Measurements from ENCODE around the gene CDC27.
"Not testable (repeated sequence)": the region's sequence is repeated elsewhere in the genome, so short reads cannot be mapped to it uniquely, and the experiment has no call there.

CDC27 gene, protein sequence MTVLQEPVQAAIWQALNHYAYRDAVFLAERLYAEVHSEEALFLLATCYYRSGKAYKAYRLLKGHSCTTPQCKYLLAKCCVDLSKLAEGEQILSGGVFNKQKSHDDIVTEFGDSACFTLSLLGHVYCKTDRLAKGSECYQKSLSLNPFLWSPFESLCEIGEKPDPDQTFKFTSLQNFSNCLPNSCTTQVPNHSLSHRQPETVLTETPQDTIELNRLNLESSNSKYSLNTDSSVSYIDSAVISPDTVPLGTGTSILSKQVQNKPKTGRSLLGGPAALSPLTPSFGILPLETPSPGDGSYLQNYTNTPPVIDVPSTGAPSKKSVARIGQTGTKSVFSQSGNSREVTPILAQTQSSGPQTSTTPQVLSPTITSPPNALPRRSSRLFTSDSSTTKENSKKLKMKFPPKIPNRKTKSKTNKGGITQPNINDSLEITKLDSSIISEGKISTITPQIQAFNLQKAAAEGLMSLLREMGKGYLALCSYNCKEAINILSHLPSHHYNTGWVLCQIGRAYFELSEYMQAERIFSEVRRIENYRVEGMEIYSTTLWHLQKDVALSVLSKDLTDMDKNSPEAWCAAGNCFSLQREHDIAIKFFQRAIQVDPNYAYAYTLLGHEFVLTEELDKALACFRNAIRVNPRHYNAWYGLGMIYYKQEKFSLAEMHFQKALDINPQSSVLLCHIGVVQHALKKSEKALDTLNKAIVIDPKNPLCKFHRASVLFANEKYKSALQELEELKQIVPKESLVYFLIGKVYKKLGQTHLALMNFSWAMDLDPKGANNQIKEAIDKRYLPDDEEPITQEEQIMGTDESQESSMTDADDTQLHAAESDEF

GRCh38 chr17:47188876-47189731 is at the start of gene CDC27:
Gene CDC27, minus strand, starts transcription at chr17:47189295. Its CDS starts 123 bp downstream, at chr17:47189172.
- DNase-seq (ENCODE audit: low read depth in 2 of 2): peak; percentile 100

GRCh38 chr17:47238321-47239010 is 49.4 kb upstream of the CDC27 start:
- no peak for DNase-seq (ENCODE audit: low read depth in 2 of 2)

GRCh38 chr17:47237841-47238240 is 48.7 kb upstream of the CDC27 start:
- no peak for DNase-seq (ENCODE audit: low read depth in 2 of 2)

GRCh38 chr17:47235923-47236322 is 46.8 kb upstream of the CDC27 start:
- DNase-seq (ENCODE audit: low read depth in 2 of 2): no peak

GRCh38 chr17:47235506-47235905 is 46.4 kb upstream of the CDC27 start:
- DNase-seq (ENCODE audit: low read depth in 2 of 2): no peak

DNA sequence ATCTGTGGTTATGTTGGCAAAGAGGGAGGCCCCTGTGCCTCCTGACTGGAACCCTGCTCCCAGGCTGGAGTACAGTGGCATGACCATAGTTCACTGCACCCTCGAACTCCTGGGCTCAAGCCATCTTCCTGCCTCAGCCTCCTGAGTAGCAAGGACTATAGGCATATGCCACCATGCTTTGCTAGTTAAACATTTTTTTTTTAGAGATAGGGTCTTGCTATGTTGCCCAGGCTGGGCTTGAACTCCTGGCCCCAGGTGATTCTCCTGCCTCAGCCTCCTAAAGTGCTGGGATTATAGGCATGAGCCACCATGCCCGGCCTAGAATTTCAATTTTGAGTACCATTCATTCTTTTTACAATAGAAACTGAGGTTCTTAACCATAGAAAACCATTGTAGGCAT is 43.4 kb upstream of the CDC27 start:
- DNase-seq (ENCODE audit: low read depth in 2 of 2): no peak

- DNase-seq (ENCODE audit: low read depth in 2 of 2): no peak
These were observed 42.8 kb upstream of the CDC27 start for GRCh38 chr17:47231866-47232265.

GRCh38 chr17:47231334-47231733 is 42.2 kb upstream of the CDC27 start:
- DNase-seq (ENCODE audit: low read depth in 2 of 2): no peak

DNA sequence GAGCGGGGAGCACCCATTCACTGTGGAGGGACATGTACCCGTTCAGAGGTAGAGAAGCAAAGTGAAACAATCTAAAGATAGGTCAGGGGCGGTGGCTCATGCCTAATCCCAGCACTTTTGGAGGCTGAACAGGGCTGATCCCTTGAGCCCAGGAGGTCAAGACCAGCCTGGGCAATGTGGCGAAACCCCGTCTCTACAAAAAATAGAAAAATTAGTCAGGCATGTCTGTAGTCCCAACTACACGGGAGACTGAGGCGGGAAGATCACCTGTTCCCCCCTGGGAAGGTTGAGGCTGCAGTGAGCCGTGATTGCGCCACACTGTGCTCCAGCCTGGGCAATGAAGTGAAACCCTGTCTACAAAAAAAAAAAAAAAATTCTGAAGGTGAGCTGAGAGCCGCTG is 41.8 kb upstream of the CDC27 start:
- DNase-seq (ENCODE audit: low read depth in 2 of 2): no peak

- DNase-seq (ENCODE audit: low read depth in 2 of 2): peak; percentile 24 to 58
These were observed 40.7 kb upstream of the CDC27 start for GRCh38 chr17:47229535-47230443.

- no peak for DNase-seq (ENCODE audit: low read depth in 2 of 2)
These were observed 38.8 kb upstream of the CDC27 start for GRCh38 chr17:47227862-47228261.

DNA sequence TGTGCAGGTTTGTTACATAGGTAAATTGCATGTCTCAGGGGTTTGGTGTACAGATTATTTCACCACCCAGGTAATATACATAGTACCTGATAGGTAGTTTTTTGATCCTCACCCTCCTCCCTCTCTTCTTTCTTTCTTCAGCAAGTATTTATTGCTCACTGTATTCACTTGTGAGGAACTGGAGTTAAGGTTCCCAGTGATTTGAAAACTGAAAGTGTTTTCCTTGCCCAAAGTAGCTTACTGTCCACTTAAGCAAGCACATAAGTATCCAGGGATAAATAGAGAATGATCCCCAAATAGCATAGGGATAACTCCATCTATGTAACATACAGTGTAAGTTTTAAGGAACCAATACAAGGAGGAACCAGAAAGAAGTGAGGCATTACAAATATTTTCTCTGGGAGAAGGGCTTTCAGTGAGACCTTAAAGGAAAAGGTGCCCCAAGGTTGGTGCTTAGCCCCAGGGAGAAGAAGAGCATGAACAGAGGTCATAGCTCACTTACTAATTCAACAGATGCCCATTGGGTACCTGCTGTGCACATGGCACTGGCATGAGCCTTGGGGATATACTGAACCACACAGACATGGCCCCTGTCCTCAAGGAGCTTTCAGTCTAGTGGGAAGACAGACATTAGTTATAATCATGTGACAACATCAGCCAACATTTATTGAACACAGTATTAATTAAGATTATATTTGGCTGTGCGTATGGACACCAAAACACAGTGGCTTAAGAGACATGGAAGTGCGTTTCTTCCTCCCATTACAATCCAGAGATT is 37.0 kb upstream of the CDC27 start:
- DNase-seq (ENCODE audit: low read depth in 2 of 2): no peak

- no peak for DNase-seq (ENCODE audit: low read depth in 2 of 2)
These were observed 36.4 kb upstream of the CDC27 start for GRCh38 chr17:47225436-47225858.

GRCh38 chr17:47224966-47225365 is 35.9 kb upstream of the CDC27 start:
- DNase-seq (ENCODE audit: low read depth in 2 of 2): no peak

DNA sequence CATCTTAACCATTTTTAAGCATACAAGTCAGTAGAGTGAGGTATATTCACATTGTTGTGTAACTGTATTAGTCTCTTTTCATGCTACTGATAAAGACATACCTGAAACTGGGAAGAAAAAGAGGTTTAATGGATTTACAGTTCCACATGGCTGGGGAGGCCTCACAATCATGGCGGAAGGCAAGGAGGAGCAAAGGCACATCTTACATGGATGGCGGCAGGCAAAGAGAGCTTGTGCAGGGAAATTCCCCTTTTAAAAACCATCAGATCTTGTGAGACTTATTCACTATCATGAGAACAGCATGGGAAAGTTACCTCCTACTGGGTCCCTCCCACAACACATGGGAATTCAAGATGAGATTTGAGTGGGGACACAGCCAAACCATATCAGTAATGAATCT is 35.0 kb upstream of the CDC27 start:
- not testable (repeated sequence) for DNase-seq (ENCODE audit: low read depth in 2 of 2)

DNA sequence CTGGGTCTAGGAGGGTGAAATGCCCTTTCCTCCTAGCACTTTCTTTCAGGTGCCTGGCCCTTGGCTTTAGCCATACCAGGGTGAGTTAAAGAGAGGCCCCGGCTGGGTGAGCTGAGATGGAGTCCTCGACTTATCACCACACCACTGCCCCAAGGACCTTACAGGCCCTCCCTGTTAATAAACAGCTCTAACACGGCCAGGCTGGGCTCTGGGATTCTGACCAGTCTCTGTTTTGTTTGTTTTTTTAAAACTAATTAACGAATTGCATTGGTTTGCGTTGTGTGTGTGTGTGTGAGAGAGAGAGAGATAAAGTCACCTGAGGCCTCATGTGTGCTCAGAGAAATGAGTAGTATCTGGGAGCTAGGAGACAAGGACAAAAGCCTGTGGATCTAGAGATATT is 34.4 kb upstream of the CDC27 start:
- DNase-seq (ENCODE audit: low read depth in 2 of 2): no peak

DNA sequence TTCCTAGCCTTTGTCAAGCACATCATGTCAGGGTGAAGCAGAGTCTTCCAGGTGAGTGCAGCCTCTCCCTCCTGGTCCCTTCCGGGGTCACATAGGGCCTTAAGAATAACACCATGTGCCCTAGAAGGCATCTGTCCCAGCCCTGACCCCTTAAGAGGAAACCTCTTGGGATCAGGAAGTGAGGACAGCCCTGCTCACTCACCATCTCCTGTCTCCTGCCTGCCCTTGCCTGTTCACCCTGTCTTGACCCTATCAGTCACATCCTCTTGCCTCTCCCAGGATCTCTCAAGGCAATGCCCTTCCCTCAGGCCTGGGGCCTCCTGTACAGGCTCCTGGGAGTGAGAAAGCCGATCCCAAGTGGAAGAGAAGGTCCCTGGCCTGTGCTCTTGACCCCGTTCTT is 33.9 kb upstream of the CDC27 start:
- DNase-seq (ENCODE audit: low read depth in 2 of 2): no peak

DNA sequence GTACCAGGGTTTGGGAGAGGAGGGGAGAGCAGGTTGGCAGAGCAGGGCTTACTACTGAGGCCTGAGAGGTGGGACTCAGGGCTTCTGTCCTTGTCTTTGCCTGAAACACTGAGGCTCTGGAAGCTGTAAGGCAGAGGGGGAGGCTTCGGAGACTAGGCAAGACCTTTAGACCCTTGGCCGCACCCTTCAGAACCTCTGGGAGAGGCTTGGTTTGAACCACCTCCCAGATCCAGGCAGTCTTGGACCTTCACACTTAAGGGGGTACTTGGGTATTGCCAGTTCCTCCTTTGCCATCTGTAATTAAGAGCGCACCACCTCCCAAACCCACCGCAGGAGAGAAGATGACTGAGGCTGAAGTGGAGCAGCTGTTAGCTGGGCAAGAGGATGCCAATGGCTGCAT is 33.0 kb upstream of the CDC27 start:
- no peak for DNase-seq (ENCODE audit: low read depth in 2 of 2)

GRCh38 chr17:47221154-47221553 is 32.1 kb upstream of the CDC27 start:
- no peak for DNase-seq (ENCODE audit: low read depth in 2 of 2)

Data from stimulated activated CD8-positive, alpha-beta memory T cell treated with anti-CD3 and anti-CD28 coated beads, Interleukin-7, amount 100 ng/mL, for 1 hour (primary cell).